GM18858 (cell line): ENCODE results near the gene ABHD18.
A peak's percentile ranks its signal among the peaks of the same experiment; 100 is the strongest.
"Not testable (repeated sequence)": the region's sequence is repeated elsewhere in the genome, so short reads cannot be mapped to it uniquely, and the experiment has no call there.

ENCODE experiments used
- ATAC-seq: cut with Tn5 transposase; IDR thresholded peaks from one replicate; pipeline ENCODE4 v1.9.1; 2021; ENCODE audit not compliant: unreplicated experiment

The ABHD18 gene

GRCh38 chr4:127965062-127965802, at the start of gene ABHD18, which contains the start of gene MFSD8:
Gene ABHD18 (plus strand): TSS chr4:127965406. CDS start chr4:127982956, 17,550 bp downstream.
Gene MFSD8 (minus strand): TSS chr4:127965173. CDS start chr4:127965133, 40 bp downstream.
- peak; percentile 91 for ATAC-seq

GRCh38 chr4:127916512-127916911, 48.7 kb upstream of the ABHD18 start:
- ATAC-seq, result no peak

GRCh38 chr4:127917151-127917550, 48.1 kb upstream of the ABHD18 start:
- no peak for ATAC-seq

- ATAC-seq, result no peak
These were observed 44.7 kb upstream of the ABHD18 start for GRCh38 chr4:127920521-127920920.

GRCh38 chr4:127922226-127922625, 43.0 kb upstream of the ABHD18 start:
- no peak for ATAC-seq

- ATAC-seq, result not testable (repeated sequence)
These were observed 39.5 kb upstream of the ABHD18 start for GRCh38 chr4:127925720-127926119.

GRCh38 chr4:127930175-127930574, 35.0 kb upstream of the ABHD18 start:
- no peak for ATAC-seq

GRCh38 chr4:127931836-127932235, 33.4 kb upstream of the ABHD18 start:
- ATAC-seq, result not testable (repeated sequence)

GRCh38 chr4:127936974-127937373, 28.2 kb upstream of the ABHD18 start:
- ATAC-seq, result no peak

GRCh38 chr4:127957105-127957504, 8.1 kb upstream of the ABHD18 start:
- ATAC-seq, result no peak

- no peak for ATAC-seq
These were observed 5.4 kb upstream of the ABHD18 start for GRCh38 chr4:127959794-127960193.

GRCh38 chr4:127963633-127964398, 1.4 kb upstream of the ABHD18 start:
- not testable (repeated sequence) for ATAC-seq

GRCh38 chr4:127964426-127965061, 662 bp upstream of the ABHD18 start:
- ATAC-seq, result peak; percentile 16

GRCh38 chr4:127965803-127966175, 583 bp downstream of the ABHD18 start:
- peak; percentile 32 for ATAC-seq

GRCh38 chr4:127967141-127967775, 2.1 kb downstream of the ABHD18 start:
- no peak for ATAC-seq

- ATAC-seq, result no peak
These were observed 3.4 kb downstream of the ABHD18 start for GRCh38 chr4:127968586-127968985.

- not testable (repeated sequence) for ATAC-seq
These were observed 5.7 kb downstream of the ABHD18 start for GRCh38 chr4:127970925-127971324.

- no peak for ATAC-seq
These were observed 10.0 kb downstream of the ABHD18 start for GRCh38 chr4:127975121-127975770.

- no peak for ATAC-seq
These were observed 13.7 kb downstream of the ABHD18 start for GRCh38 chr4:127978930-127979329.

- ATAC-seq, result no peak
These were observed 17.2 kb downstream of the ABHD18 start for GRCh38 chr4:127982445-127982844.

- ATAC-seq, result no peak
These were observed 20.8 kb downstream of the ABHD18 start for GRCh38 chr4:127985989-127986388.
